Choroid plexus epithelial cell (primary cell): Measurements from ENCODE around the gene IKZF2.
A peak's percentile ranks its signal among the peaks of the same experiment; 100 is the strongest.

Experiments
- DNase-seq: peaks from one replicate; pipeline ENCODE4 v3.0.0-alpha.2; 2010; ENCODE audit warnings: low read depth
- H3K4me3 ChIP-seq: 2 replicates; pipeline ENCODE4 v1.5.1; 2011; ENCODE audit warnings: low read depth, mild to moderate bottlenecking, control low read depth, low read length, moderate library complexity
- CTCF ChIP-seq: conservative IDR thresholded peaks from 2 replicates; pipeline ENCODE4 v1.5.1; 2011; ENCODE audit warnings: low read depth, mild to moderate bottlenecking, control low read depth, inconsistent platforms, low read length, moderate library complexity

IKZF2 gene

DNA sequence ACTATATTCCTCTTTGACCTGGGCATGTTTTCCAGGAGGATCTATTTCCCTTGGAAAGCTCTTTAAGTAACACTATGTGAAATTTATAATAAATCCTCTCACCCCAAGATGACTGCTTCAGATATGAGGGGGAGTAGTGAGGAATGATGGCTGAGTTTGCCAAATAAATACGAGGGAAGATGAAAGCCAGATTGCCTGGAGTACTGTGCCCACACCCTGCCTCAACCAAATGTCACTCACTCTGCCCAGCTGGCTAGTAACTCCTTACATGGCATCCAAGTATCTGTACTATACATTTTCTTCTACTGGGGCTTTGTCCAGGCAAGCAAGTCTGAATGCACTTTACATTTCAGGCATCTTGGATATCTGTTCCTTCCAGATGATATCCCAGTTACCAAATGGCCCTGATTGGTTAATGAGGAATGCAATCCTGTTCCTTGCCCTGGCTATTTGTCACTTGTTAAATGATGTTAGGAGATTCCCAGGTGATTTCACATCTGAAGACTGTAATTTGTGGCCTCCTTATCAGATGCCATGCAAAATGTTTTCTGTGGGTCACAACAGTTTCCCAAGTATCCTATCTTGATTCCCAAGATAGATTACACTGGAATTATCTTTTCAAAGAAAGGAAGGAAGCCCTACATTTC, 191.8 kb downstream of the IKZF2 start:
- TF ChIP-seq CTCF, result no peak
- no peak for DNase-seq
- no peak overlapping the region for H3K4me3 ChIP-seq

DNA sequence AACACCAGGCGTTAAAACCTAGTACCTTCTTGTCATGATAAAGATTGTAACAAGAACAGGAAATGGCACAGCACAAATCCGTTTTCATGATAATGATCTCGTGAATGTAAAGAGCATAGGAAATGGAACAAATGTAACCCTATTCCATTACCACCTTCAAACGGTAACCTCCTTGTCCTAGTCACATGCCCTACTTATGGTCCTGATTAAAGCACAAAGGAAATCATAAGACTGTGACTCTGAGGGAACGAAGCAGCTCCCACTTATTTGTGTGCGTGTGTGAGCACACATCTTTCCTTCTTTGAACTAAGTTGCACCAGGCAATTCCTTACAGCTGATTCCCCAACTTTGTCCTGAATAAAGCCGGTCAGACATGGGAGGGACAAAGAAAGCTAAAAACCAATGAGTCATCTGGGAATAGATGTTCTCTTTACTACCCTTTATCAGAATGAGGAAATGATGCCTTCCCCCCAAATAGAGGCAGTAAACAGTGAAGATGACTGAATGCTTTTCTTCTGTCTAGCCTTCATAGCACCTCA, 192.6 kb downstream of the IKZF2 start:
- no peak overlapping the region for H3K4me3 ChIP-seq
- DNase-seq, result peak; percentile 34
- TF ChIP-seq CTCF, result no peak

- no peak for DNase-seq
- no peak for TF ChIP-seq CTCF
- H3K4me3 ChIP-seq, result no peak overlapping the region
These were observed 193.3 kb downstream of the IKZF2 start for GRCh38 chr2:212958133-212958532.

DNA sequence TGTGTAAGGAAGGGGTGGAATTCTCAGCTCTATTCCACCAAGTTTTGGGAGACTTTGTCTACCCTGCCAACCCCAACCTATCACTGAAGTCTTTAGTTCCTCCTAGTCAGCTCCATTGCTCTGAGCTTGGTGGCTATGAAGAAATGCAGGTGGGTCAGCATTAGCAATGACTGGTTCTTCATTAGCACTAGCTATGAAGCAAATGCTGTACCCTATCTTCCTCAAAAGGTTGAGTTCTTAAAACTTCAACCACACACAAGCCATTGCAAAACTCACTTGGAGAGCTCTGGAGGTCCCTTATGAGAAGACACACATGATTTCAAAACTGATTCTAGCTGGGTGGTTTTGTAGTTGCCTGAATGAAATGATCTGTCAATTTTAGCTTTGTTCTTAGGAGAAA, 193.8 kb downstream of the IKZF2 start:
- no peak overlapping the region for H3K4me3 ChIP-seq
- TF ChIP-seq CTCF, result no peak
- no peak for DNase-seq

DNA sequence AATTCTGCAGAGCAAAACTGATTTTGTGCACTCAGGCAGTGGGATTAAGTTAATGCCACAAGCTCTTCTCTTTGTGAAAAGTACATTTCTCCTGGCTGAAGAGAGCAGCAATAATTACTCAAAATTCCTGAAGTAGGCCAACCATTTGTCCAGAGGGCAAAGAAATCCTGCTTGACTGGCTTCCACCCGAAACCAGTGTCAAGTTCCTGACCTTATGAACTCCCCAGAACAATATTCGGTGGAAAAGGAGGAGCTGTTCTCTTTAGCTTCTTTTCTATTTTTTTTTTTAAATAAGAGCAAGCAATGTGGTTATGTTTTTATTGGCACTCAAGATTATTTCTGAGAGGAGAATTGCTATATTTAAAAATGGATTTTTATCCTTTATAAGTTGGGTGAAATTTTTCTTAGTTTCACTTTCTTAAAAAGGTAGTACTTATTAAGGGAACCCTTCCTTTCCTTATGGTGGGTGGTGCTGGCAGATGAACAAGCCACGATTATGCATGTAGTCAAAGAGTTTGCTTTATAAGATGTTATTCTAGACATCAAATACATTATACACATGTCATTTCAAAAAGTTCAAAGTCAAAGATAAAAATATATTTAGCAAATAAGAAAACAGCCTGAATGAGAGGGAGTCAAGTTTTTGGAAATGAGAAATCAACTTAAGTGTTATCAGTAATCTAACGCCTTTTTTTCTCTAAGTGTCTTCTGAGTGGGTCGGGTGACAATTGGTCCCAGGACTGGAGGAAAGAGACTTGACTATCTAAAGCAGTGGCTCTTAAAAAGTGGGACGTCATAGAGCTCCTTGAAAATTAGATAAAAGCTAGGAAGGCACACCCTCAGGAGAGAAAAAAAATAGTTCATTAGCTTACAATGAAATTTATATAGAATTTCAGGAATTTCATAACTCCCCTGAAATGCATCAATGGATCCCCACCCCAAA, 194.5 kb downstream of the IKZF2 start:
- no peak overlapping the region for H3K4me3 ChIP-seq
- no peak for TF ChIP-seq CTCF
- peak; percentile 18 for DNase-seq

DNA sequence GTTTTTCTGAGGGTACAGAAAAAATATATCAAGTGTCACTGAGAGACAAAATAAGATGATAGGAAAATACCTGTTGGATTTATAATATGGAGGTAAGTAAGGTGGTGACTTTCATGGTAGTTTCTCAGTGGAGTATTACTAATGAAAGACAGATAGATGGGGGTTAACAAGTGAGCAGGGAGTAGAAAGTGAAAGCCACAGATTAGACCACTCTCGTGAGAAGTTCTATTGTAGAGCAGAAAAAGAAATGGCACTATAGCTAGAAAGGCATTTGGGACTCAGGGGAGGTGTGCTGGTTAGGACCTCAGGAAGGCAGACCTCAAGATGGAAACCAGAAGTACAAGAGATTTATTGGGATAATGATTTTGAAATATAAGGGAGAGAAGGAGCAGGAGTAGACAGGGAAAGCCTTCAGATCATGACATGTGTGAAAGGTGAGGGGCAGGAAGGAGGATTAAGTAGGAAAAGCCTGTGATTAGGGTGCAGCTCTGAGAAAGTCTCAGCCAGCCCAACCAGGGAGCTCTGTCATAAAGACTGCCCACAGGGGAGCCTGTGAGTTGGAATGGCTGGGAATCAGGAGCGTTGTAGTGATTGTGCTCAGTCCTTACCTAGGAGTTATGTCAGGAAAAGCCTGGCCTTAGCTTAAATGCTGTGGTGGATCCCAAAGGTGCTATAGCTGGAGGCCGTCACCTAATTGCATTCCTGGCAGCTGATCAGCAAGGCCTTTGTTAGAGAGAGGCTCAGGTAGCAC, 198.1 kb downstream of the IKZF2 start:
- no peak for DNase-seq
- TF ChIP-seq CTCF, result no peak
- H3K4me3 ChIP-seq, result no peak overlapping the region
